RCC 7860 (cell line): ENCODE results near the gene PLCD3.
A peak's percentile ranks its signal among the peaks of the same experiment; 100 is the strongest.

Source experiments
- DNase-seq: peaks from one replicate; pipeline ENCODE4 v3.0.0-alpha.2; 2015; ENCODE audit warnings: low spot score
- FAIRE-seq: peaks from 2 replicates; lab custom pipeline; 2012; peaks lifted over from hg19 to GRCh38; lab: Jason Lieb, UNC

PLCD3 gene

GRCh38 chr17:45150911-45151809 lies 18.8 kb upstream of the PLCD3 start:
- no peak for DNase-seq
- no peak for FAIRE-seq

GRCh38 chr17:45149669-45150664 lies 17.7 kb upstream of the PLCD3 start:
- DNase-seq (peak; percentile 38), FAIRE-seq (no peak)

- DNase-seq (peak; percentile 75), FAIRE-seq (no peak)
Measured at GRCh38 chr17:45149037-45149668, 16.8 kb upstream of the PLCD3 start.

- FAIRE-seq (peak; percentile 88), DNase-seq (peak; percentile 99)
Measured at GRCh38 chr17:45148183-45149036, 16.1 kb upstream of the PLCD3 start, which contains the start of gene HEXIM1. Gene HEXIM1, plus strand, starts transcription at chr17:45148475. Its CDS starts 716 bp downstream, at chr17:45149191.

- FAIRE-seq (no peak), DNase-seq (peak; percentile 83)
Measured at GRCh38 chr17:45147581-45148182, 15.4 kb upstream of the PLCD3 start.

- FAIRE-seq, result no peak
- peak; percentile 65 for DNase-seq
Measured at GRCh38 chr17:45146890-45147580, 14.7 kb upstream of the PLCD3 start.

GRCh38 chr17:45146592-45146889 lies 14.2 kb upstream of the PLCD3 start:
- FAIRE-seq, result no peak
- DNase-seq, result no peak

GRCh38 chr17:45146166-45146565 lies 13.9 kb upstream of the PLCD3 start:
- FAIRE-seq (no peak), DNase-seq (no peak)

GRCh38 chr17:45145035-45145389 lies 12.7 kb upstream of the PLCD3 start:
- FAIRE-seq (no peak), DNase-seq (no peak)

- FAIRE-seq (no peak), DNase-seq (no peak)
Measured at GRCh38 chr17:45144199-45145034, 12.1 kb upstream of the PLCD3 start.

GRCh38 chr17:45143767-45144198 lies 11.5 kb upstream of the PLCD3 start:
- FAIRE-seq (no peak), DNase-seq (no peak)

GRCh38 chr17:45143094-45143670 lies 10.9 kb upstream of the PLCD3 start:
- no peak for DNase-seq
- FAIRE-seq, result no peak

- no peak for DNase-seq
- FAIRE-seq, result no peak
Measured at GRCh38 chr17:45139533-45139920, 7.2 kb upstream of the PLCD3 start.

- FAIRE-seq (no peak), DNase-seq (no peak)
Measured at GRCh38 chr17:45138911-45139532, 6.7 kb upstream of the PLCD3 start.

GRCh38 chr17:45137561-45138305 lies 5.4 kb upstream of the PLCD3 start:
- FAIRE-seq (no peak), DNase-seq (no peak)

GRCh38 chr17:45136846-45137560 lies 4.7 kb upstream of the PLCD3 start:
- DNase-seq, result no peak
- FAIRE-seq, result no peak
